Posterior vena cava (tissue), 2 donors: Measurements from ENCODE around the gene PLEKHD1. TPM values are rescaled to one million over a fixed set of nuclear protein-coding genes. Genes with fewer than 3 reads are reported as not detected.
"Not testable (repeated sequence)": the region's sequence is repeated elsewhere in the genome, so short reads cannot be mapped to it uniquely, and the experiment has no call there.

Source experiments
- DNase-seq: peaks from one replicate; pipeline ENCODE4 v3.0.0-alpha.2; 2020; ENCODE audit warnings: low spot score
- intact Hi-C, 2 donors: fragments of 100-400 bp; cut with DNase I; formaldehyde crosslinking; loops; one replicate each; pipeline versions ENCODE4 v1.14.1 to v1.14.2; 2022 to 2023
- total RNA-seq, 2 donors: library from RNA; stranded (reverse); fragmentation: NEBNext Ultra II Directional; extraction: Animal tissue kit (Norgen Biotek cat#: 25700); gene quantifications; one replicate each; pipeline ENCODE4 v1.2.1, GENCODE V29; 2021
- donor health status: DM: yes; HTN: yes; CAD: no.
- donor health status: DM: yes; HTN: yes; CAD: no.

The PLEKHD1 gene
- total RNA-seq, 2 donors from 2014 or later = 0.10 to 0.14 TPM

DNA sequence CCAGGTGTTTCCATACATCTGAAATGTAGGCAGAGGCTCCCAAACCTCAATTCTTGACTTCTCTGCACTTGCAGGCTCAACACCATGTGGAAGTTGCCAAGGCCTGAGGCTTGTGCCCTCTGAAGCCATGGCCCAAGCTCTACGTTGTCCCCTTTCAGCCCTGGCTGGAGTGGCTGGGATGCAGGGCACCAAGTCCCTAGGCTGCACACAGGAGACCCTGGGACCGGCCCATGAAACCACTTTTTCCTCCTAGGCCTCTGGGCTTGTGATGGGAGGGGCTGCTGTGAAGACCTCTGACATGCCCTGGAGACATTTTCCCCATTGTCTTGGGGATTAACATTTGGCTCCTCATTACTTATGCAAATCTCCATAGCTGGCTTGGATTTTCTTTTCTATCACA is 6.5 kb upstream of the PLEKHD1 start:
- intact Hi-C loops = not testable (repeated sequence)
- DNase-seq = peak; percentile 64

- DNase-seq = peak; percentile 16
- intact Hi-C loops = no loop called here
These were observed 4.8 kb upstream of the PLEKHD1 start for GRCh38 chr14:69479696-69480095.

DNA sequence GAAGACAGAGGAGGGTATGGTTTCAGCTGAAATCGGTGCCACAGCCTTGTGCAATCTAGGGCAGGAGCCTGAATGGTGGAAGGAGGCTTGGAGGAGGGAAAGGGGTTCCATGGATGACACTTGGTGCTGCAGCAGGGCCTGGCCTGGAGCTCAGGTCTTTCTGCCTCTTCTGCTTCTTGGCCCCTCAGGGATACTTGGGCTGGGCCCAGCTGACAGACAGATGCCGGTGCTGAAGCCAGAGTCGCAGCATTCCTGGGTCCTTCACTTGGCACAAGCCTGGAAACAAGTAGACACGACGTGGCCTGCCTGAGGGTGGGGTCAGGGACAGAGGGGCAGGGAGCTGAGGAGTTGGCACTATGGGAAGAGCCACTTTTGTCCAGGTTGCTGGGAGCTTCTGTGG is 4.4 kb upstream of the PLEKHD1 start:
- intact Hi-C loops = no loop called here
- peak; percentile 35 for DNase-seq

DNA sequence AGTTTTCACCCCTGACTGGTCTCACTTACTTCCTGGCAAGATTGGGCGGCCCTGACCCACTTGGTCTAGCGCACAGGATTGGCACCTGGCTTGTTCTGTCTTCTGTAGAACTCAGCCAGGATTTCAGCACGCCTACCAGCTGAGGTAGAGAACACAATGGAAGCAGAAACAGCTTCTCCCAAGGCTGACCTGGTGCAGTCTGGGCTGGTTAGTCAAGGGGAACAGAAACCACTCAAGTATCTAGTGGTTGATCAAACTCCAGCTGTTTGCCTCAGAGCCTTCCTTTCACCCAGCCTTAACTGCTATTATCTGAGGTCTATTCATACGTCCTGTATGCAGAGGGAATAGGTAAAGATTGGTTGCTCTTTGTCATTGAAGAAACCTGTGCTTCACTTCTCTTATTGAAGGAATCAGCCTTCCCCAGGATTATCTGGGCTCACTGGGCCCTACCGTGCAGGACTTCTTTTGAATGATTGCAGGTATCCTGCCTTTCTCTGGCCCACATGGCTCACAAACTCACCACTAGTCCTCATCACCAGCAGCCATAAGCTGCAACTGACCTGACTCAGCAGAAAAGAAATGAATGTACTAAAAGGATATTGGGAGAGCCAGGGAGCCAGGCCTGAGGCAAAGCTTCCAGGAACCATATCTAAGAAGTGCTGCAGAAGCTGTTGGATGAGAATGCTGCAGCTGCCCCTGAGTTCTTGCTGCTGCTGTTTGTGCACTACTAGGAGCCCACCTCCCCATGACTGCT is 2.5 kb upstream of the PLEKHD1 start:
- intact Hi-C loops = no loop called here
- peak; percentile 18 for DNase-seq

GRCh38 chr14:69483765-69484443 is 624 bp upstream of the PLEKHD1 start:
- intact Hi-C loops = no loop called here
- peak; percentile 79 for DNase-seq

GRCh38 chr14:69485315-69485660 is 760 bp downstream of the PLEKHD1 start:
- intact Hi-C loops = no loop called here
- DNase-seq = peak; percentile 47

GRCh38 chr14:69485701-69486100 is 1.2 kb downstream of the PLEKHD1 start:
- intact Hi-C loops = no loop called here
- DNase-seq = peak; percentile 37

DNA sequence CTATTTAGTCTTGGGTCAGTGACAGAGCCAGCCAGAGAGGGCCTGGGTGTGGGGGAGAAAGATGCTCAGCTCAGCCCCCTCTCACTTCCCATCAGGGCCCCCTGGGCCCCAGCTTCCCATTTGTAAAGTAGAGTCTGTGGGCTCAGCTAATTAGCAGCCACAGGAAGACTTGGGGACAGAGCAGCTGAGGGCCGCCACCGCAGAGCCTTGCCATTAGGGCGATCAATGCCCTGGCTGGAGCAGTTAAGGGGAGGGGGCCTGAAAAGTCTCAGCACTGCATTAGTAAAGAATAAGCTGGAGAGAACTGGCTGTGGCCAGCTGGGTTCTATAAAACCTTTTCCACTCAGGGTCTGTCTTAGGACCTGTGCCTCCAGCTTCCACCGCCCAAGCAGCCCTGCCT is 2.7 kb downstream of the PLEKHD1 start:
- intact Hi-C loops = no loop called here
- peak; percentile 42 for DNase-seq

DNA sequence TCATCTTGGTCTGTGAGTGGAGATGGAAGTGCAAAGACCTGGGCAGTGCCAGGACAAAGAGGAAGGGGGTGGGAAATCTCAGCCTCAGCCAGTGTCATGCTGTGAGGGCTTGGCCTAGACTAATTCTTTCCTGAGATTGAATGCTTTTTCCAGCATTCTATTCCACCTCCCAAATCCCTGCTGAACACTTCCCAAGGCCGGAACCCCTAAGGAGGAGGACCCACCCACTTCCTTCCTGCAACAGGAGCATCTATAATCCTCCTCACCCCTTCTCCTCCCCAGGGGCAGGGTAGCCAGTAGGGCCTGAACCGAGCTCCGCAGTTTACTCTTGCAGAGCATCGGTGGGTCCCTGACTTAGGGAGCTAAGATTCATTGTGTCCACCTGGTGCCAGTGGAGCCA is 3.2 kb downstream of the PLEKHD1 start:
- intact Hi-C loops = no loop called here
- no peak for DNase-seq

DNA sequence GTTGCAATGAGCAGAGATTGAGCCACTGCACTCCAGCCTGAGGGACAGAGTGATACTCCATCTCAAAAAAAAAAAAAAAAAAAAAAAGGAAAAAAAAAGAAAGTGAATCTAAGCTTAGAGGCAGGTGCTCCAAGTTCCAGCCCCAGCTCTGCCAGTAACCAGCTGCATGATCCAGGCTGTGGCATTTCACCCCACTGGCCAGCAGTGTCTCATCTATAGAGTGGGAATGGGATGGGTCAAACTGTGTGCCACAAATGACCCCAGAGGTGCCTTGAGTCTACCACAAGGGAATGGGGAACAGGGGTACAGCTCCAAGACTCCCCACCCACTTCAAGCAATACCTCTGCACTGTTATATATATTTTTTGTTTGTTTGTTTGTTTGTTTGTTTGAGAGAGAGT is 5.0 kb downstream of the PLEKHD1 start:
- intact Hi-C loops = no loop called here
- peak; percentile 71 for DNase-seq

GRCh38 chr14:69490219-69490918 is 5.8 kb downstream of the PLEKHD1 start:
- intact Hi-C loops = no loop called here
- peak; percentile 38 for DNase-seq

GRCh38 chr14:69491193-69491592 is 6.7 kb downstream of the PLEKHD1 start:
- no peak for DNase-seq
- intact Hi-C loops = no loop called here

- no peak for DNase-seq
- intact Hi-C loops = no loop called here
These were observed 8.5 kb downstream of the PLEKHD1 start for GRCh38 chr14:69493038-69493437.

DNA sequence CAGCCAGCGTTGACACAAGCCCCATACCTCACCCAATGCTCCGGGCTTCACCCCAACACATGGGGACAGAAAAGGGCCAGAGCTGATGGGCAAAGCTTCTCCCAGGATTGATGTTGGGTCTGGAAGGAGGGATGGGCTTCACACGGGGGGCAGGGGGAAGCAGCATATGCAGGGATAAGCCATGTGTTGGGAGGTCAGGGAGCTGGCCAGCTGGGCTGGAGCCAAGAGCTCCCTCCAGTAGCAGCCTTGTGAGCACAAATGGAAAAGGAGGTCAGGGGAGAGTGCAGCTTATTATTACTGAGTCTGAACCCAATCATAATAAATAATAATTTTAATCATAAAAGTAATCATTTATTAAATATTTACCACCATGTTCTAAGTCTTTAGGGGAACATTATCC is 9.3 kb downstream of the PLEKHD1 start:
- intact Hi-C loops = no loop called here

GRCh38 chr14:69495341-69495921 is 10.9 kb downstream of the PLEKHD1 start:
- intact Hi-C loops = no loop called here
- DNase-seq = no peak

More for the DNA sequence above, 9.3 kb downstream of the PLEKHD1 start:
- no peak for DNase-seq

DNA sequence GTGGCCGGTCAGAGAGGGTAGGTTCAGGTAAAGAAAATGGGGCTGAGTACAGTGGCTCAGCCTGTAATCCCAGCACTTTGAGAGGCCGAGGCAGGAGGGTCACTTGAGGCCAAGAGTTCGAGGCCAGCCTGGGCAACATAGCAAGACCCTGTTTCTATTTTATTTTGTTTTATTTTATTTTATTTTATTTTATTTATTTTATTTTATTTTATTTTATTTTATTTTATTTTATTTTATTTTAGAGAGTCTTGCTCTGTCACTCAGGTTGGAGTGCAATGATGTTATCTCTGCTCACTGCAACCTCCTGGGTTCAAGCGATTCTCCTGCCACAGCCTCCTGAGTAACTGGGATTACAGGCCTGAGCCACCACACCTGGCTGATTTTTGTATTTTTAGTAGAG is 13.3 kb downstream of the PLEKHD1 start:
- intact Hi-C loops, DNase-seq: not testable (repeated sequence)

DNA sequence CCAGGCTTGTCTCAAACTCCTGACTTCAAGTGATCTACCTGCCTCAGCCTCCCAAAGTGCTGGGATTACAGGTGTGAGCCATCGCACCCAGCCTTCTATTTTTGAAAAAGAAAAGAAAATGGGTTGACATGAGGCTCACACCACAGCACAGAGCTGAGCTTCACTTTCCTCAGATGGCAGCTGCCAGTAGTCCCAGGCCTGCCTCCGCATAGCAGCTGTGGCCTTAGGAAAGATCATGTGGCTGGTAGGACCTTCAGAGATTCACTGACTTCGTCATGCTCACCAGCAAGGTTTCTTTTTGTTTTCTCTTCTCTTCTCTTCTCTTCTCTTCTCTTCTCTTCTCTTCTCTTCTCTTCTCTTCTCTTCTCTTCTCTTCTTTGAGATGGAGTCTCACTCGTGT is 13.8 kb downstream of the PLEKHD1 start:
- DNase-seq, intact Hi-C loops: not testable (repeated sequence)

DNA sequence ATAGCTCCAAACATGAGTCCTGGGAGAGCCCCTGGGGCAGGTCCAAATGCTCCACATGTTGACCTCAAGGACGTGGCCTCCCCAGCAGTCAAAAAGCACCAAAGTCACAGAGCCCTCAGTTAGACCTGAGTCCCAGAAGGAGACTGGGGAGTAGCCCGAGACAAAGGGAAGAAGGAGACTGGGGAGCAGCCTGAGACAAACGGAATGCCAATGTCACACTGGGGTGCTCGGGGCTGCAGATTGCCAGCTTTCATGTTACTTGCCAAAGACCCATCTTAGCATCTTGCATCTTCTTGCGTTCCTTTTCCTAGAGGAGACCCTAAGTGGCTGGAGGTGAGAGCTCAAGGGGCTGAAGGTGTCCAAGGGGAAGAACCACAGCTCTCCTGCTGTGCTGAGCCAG is 14.9 kb downstream of the PLEKHD1 start:
- DNase-seq = no peak
- intact Hi-C loops = no loop called here

- intact Hi-C loops = no loop called here
- no peak for DNase-seq
These were observed 15.6 kb downstream of the PLEKHD1 start for GRCh38 chr14:69500096-69500495.

DNA sequence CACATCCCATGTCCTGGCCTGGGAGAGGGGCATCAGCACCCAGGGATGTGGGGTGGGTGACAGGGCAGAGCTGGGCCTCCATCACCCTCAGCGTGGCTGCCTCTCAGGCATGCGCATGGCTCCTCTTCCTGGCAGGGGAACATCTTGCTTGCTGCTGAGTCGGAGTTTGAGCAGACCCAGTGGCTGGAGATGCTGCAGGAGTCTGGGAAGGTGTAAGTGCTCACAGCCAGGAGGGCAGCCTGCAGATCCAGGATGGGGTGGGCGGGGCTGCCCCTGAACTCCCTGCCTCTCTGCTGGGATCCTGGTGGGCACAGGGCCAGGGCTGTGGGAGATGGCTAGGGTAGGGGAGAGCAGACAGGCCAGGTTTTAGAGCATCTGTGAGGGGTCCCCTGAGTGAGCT is 16.2 kb downstream of the PLEKHD1 start:
- intact Hi-C loops = no loop called here

More for the DNA sequence above, 16.2 kb downstream of the PLEKHD1 start:
- no peak for DNase-seq
